ENCODE measurements around the gene POLR3B.

Gene POLR3B

DNA sequence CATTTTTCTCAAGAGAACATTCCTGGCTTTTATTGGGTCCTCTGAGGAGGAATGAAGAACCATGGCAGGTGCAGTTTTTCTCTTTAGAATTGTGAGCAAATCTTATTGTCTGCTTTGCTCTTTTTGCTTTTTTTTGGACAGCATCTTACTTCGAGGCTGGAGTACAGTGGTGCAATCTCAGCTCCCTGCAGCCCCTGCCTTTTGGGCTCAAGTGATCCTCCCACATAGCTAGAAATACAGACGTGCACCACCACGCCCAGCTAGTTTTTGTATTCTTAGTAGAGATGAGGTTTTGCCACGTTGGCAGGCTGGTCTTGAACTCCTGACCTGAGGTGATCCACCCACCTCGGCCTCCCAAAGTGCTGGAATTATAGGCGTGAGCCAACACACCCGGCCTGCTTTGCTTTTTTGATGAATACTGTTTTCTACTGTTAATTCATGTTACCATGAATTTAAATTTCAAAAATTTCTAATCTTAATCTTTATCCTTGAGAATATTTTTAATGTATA lies 71.5 kb downstream of the POLR3B start:
- DNase-seq (ENCODE audit: low read depth, low spot score), result no peak
- no peak overlapping the region for H3K9ac ChIP-seq (ENCODE audit: insufficient read length, low read depth)
- TF ChIP-seq YY1 (IDR thresholded peaks at IDR 0.05; ENCODE audit: insufficient read depth, insufficient read length), result no peak
- TF ChIP-seq ZNF274 (IDR thresholded peaks at IDR 0.05; ENCODE audit: low read depth, low read length), result no peak
- no peak for TF ChIP-seq SUZ12 (IDR thresholded peaks at IDR 0.05; ENCODE audit: extremely low read depth, insufficient read depth, insufficient read length)

DNA sequence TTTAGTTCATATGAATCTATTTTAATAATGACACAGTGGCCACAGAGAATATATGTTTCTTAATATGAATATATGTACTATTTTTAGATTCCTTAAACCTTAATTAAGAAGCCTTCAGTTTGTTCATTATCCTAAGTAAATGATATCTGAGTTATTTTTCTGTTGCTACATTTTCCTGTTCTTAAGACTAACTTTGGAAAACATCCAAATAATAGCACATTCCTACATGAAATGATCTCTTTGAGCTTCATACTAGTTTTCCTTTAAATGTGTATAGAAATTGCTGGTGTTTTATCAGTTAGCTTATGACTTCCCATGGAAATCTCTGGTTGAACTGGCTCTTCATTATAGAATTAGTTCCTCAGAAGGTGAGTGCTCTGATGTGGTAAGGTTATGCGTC lies 72.1 kb downstream of the POLR3B start:
- H3K4me3 ChIP-seq (ENCODE audit: insufficient read length, low read depth), result no peak overlapping the region
- peaks cover 48% of the 10 kb centered on the region for H3K36me3 ChIP-seq (ENCODE audit: insufficient read depth, insufficient read length, low read length)
- DNase-seq (ENCODE audit: low read depth, low spot score), result no peak
- no peak for TF ChIP-seq ZNF274 (IDR thresholded peaks at IDR 0.05; ENCODE audit: low read depth, low read length)
- no peak for TF ChIP-seq SUZ12 (IDR thresholded peaks at IDR 0.05; ENCODE audit: extremely low read depth, insufficient read depth, insufficient read length)
- no peak for TF ChIP-seq YY1 (IDR thresholded peaks at IDR 0.05; ENCODE audit: insufficient read depth, insufficient read length)
- no peaks in the 10 kb centered on the region for H3K9me3 ChIP-seq (ENCODE audit: insufficient read depth, low read length)
- no peak overlapping the region for H3K9ac ChIP-seq (ENCODE audit: insufficient read length, low read depth)
- peaks cover 5% of the 10 kb centered on the region for H3K4me1 ChIP-seq (ENCODE audit: insufficient read depth, insufficient read length)
- no peaks in the 10 kb centered on the region for H3K27me3 ChIP-seq (ENCODE audit: insufficient read depth, insufficient read length)

More for the DNA sequence above, 71.5 kb downstream of the POLR3B start:
- peaks cover 5% of the 10 kb centered on the region for H3K4me1 ChIP-seq (ENCODE audit: insufficient read depth, insufficient read length)
- peaks cover 43% of the 10 kb centered on the region for H3K36me3 ChIP-seq (ENCODE audit: insufficient read depth, insufficient read length, low read length)
- no peaks in the 10 kb centered on the region for H3K27me3 ChIP-seq (ENCODE audit: insufficient read depth, insufficient read length)
- H3K9me3 ChIP-seq (ENCODE audit: insufficient read depth, low read length), result no peaks in the 10 kb centered on the region
- no peak overlapping the region for H3K4me3 ChIP-seq (ENCODE audit: insufficient read length, low read depth)

DNA sequence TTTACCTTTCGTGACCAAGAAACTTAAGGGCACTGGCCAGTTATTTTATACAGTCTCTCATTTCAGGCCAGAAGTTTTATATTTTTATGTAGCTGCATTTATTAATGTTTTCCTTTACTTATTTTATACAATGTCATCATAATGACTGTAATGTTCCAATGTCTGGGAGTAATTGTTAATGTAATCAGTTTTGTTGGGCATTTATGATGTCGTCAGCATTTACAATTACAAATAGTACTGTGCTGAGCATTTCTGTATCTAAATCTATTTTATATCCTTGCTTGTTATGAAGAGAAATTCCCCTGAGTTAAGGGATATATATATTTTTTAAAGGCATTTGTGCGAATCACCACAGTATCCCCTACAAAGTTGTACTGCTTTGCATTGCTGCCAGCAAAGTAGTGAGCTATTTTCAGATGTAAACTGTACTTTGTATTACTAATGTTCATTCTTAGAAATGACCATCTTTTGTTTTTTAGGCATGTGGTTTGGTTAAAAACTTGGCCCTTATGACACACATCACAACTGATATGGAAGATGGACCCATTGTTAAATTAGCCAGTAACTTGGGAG lies 74.4 kb downstream of the POLR3B start:
- no peak overlapping the region for H3K9ac ChIP-seq (ENCODE audit: insufficient read length, low read depth)

DNA sequence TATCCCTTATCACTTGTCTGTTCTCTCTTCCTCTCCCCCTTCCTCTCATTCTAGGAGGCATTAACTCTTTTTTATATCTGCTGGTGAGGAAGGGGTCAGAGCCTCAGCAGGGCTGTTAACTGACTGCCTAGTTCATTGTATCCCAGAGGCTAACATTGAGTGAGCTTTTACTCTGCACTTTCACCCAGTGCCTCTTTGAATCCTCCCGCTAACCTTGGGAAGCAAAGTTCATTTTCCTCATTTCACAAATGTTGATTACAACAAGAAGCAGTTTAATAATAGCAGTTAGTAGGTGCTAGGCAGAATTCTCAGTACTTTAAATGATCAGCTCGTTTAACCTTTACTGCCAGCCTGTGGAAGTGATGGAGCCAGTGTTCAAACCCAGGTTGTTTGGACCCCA lies 75.5 kb downstream of the POLR3B start:
- no peaks in the 10 kb centered on the region for H3K27me3 ChIP-seq (ENCODE audit: insufficient read depth, insufficient read length)
- no peak overlapping the region for H3K4me3 ChIP-seq (ENCODE audit: insufficient read length, low read depth)
- TF ChIP-seq SUZ12 (IDR thresholded peaks at IDR 0.05; ENCODE audit: extremely low read depth, insufficient read depth, insufficient read length) (no peak), YY1 (IDR thresholded peaks at IDR 0.05; ENCODE audit: insufficient read depth, insufficient read length) (no peak), ZNF274 (IDR thresholded peaks at IDR 0.05; ENCODE audit: low read depth, low read length) (no peak)
- peaks cover 64% of the 10 kb centered on the region for H3K36me3 ChIP-seq (ENCODE audit: insufficient read depth, insufficient read length, low read length)
- H3K4me1 ChIP-seq (ENCODE audit: insufficient read depth, insufficient read length), result no peaks in the 10 kb centered on the region
- no peak for DNase-seq (ENCODE audit: low read depth, low spot score)
- H3K9ac ChIP-seq (ENCODE audit: insufficient read length, low read depth), result no peak overlapping the region
- no peaks in the 10 kb centered on the region for H3K9me3 ChIP-seq (ENCODE audit: insufficient read depth, low read length)

More for the DNA sequence above, 74.4 kb downstream of the POLR3B start:
- Histone ChIP-seq H3K9me3 (ENCODE audit: insufficient read depth, low read length) (no peaks in the 10 kb centered on the region), H3K27me3 (ENCODE audit: insufficient read depth, insufficient read length) (no peaks in the 10 kb centered on the region), H3K4me3 (ENCODE audit: insufficient read length, low read depth) (no peak overlapping the region), H3K4me1 (ENCODE audit: insufficient read depth, insufficient read length) (no peaks in the 10 kb centered on the region), H3K36me3 (ENCODE audit: insufficient read depth, insufficient read length, low read length) (peaks cover 64% of the 10 kb centered on the region)
- TF ChIP-seq ZNF274 (IDR thresholded peaks at IDR 0.05; ENCODE audit: low read depth, low read length) (no peak), SUZ12 (IDR thresholded peaks at IDR 0.05; ENCODE audit: extremely low read depth, insufficient read depth, insufficient read length) (no peak), YY1 (IDR thresholded peaks at IDR 0.05; ENCODE audit: insufficient read depth, insufficient read length) (no peak)
- no peak for DNase-seq (ENCODE audit: low read depth, low spot score)

DNA sequence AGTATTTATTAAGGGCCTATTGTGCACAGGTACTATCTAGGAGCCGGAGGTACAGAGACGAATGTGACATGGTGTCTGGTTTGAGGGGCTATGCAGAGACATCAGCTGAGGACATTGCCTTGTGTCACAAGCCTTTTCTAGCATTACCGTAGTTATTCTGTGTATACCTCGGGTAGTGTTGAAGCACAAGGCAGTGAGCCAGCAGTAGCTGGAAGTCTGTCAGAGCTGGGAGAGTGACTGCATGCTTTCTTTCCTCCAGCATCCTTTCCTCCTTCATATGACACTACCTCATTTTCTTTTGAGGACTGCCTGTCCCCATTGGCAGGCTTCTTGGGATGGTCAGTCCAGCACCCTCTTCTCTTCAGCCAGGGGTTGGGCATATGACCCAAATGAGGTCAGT lies 77.0 kb downstream of the POLR3B start:
- Histone ChIP-seq H3K4me3 (ENCODE audit: insufficient read length, low read depth) (no peak overlapping the region), H3K9me3 (ENCODE audit: insufficient read depth, low read length) (no peaks in the 10 kb centered on the region), H3K9ac (ENCODE audit: insufficient read length, low read depth) (no peak overlapping the region), H3K27me3 (ENCODE audit: insufficient read depth, insufficient read length) (no peaks in the 10 kb centered on the region), H3K4me1 (ENCODE audit: insufficient read depth, insufficient read length) (no peaks in the 10 kb centered on the region), H3K36me3 (ENCODE audit: insufficient read depth, insufficient read length, low read length) (peaks cover 65% of the 10 kb centered on the region)
- no peak for TF ChIP-seq ZNF274 (IDR thresholded peaks at IDR 0.05; ENCODE audit: low read depth, low read length)
- no peak for TF ChIP-seq SUZ12 (IDR thresholded peaks at IDR 0.05; ENCODE audit: extremely low read depth, insufficient read depth, insufficient read length)
- no peak for TF ChIP-seq YY1 (IDR thresholded peaks at IDR 0.05; ENCODE audit: insufficient read depth, insufficient read length)
- DNase-seq (ENCODE audit: low read depth, low spot score), result no peak

DNA sequence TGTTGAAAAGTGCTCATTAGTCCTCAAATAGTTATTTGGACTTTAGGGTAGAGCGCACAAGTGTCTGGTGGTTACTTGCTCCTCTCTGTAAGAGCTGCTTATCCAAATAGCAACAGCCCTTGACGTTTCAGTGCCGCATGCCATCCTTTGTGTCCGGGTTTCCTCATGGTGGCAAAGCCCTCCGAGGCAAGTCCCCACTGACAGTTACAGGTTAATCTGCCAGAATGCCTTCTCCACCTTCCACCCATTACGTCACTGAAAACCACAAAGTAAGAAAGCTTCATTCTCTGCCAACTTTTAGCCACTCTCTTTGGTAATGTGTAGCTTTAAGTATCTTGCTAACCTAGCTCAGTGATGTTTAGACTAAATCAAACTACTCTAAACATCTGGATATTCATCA lies 78.6 kb downstream of the POLR3B start:
- Histone ChIP-seq H3K36me3 (ENCODE audit: insufficient read depth, insufficient read length, low read length) (peaks cover 64% of the 10 kb centered on the region), H3K9me3 (ENCODE audit: insufficient read depth, low read length) (no peaks in the 10 kb centered on the region), H3K4me3 (ENCODE audit: insufficient read length, low read depth) (no peak overlapping the region), H3K27me3 (ENCODE audit: insufficient read depth, insufficient read length) (no peaks in the 10 kb centered on the region), H3K4me1 (ENCODE audit: insufficient read depth, insufficient read length) (no peaks in the 10 kb centered on the region), H3K9ac (ENCODE audit: insufficient read length, low read depth) (no peak overlapping the region)
- DNase-seq (ENCODE audit: low read depth, low spot score), result no peak
- TF ChIP-seq YY1 (IDR thresholded peaks at IDR 0.05; ENCODE audit: insufficient read depth, insufficient read length) (no peak), ZNF274 (IDR thresholded peaks at IDR 0.05; ENCODE audit: low read depth, low read length) (no peak), SUZ12 (IDR thresholded peaks at IDR 0.05; ENCODE audit: extremely low read depth, insufficient read depth, insufficient read length) (no peak)

DNA sequence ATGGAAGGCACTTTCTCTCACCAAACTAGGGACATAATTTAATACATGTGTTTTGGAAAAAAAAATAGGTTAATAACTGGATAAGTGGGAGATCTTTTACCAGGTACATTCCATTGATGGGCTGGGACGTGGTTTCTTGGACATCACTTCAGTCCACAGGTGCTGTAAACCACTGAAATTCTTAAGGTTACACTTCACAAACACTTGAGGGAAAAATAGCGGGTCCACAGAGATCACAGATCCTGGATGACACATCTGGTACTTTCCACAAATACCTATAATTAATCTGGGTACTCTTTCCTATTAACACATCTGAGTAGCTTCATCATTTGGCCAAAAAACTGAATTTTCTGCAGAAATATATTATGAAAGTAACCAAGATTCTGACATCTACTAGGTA lies 85.0 kb downstream of the POLR3B start:
- no peak for TF ChIP-seq SUZ12 (IDR thresholded peaks at IDR 0.05; ENCODE audit: extremely low read depth, insufficient read depth, insufficient read length)
- TF ChIP-seq ZNF274 (IDR thresholded peaks at IDR 0.05; ENCODE audit: low read depth, low read length), result no peak
- no peak for TF ChIP-seq YY1 (IDR thresholded peaks at IDR 0.05; ENCODE audit: insufficient read depth, insufficient read length)
- no peak for DNase-seq (ENCODE audit: low read depth, low spot score)
- H3K4me3 ChIP-seq (ENCODE audit: insufficient read length, low read depth), result no peak overlapping the region
- no peak overlapping the region for H3K9ac ChIP-seq (ENCODE audit: insufficient read length, low read depth)
- no peaks in the 10 kb centered on the region for H3K27me3 ChIP-seq (ENCODE audit: insufficient read depth, insufficient read length)
- peaks cover 38% of the 10 kb centered on the region for H3K36me3 ChIP-seq (ENCODE audit: insufficient read depth, insufficient read length, low read length)
- no peaks in the 10 kb centered on the region for H3K9me3 ChIP-seq (ENCODE audit: insufficient read depth, low read length)
- no peaks in the 10 kb centered on the region for H3K4me1 ChIP-seq (ENCODE audit: insufficient read depth, insufficient read length)

Data from NT2/D1 (cell line).